GM18498 (cell line): ENCODE measurements around the gene LIFR.
A peak's percentile ranks its signal among the peaks of the same experiment; 100 is the strongest.

Experiments
- ATAC-seq: cut with Tn5 transposase; IDR thresholded peaks from one replicate; pipeline ENCODE4 v1.9.1; 2021; ENCODE audit warnings: mild to moderate bottlenecking, moderate library complexity; ENCODE audit not compliant: unreplicated experiment

Gene LIFR

GRCh38 chr5:38551030-38552017 is 5.1 kb downstream of the LIFR start:
- ATAC-seq = peak; percentile 55

DNA sequence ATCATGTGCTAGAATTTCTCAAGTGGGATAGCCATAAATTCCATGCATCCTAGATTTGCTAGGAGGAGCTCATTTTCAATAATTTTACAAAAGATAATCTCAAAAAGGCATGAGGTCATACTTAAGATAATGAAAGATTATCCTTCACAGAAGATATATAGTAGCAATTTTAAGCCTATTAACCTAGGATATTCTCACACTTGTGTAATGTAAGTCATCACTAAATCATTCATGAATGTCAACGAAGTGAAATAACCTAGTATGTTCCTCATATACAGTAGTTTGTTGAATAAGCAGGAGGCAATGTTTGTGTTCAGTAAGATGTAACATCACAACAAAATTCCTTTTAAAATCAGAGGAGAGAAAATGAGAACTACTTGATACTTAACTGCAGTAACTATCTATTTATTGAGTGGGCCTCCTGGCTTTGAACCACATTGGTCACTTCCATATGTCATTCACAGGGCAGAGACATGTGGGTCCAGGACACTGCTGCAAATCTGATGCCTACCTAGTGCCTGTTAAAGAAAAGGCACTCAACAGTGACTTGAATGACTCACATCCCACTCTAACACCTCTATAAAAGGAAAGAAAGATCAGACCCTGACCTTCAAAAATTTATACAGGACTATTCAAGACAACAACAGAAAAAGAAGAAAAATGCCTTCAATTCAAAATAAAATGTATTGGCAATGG is 8.2 kb downstream of the LIFR start:
- no peak for ATAC-seq

DNA sequence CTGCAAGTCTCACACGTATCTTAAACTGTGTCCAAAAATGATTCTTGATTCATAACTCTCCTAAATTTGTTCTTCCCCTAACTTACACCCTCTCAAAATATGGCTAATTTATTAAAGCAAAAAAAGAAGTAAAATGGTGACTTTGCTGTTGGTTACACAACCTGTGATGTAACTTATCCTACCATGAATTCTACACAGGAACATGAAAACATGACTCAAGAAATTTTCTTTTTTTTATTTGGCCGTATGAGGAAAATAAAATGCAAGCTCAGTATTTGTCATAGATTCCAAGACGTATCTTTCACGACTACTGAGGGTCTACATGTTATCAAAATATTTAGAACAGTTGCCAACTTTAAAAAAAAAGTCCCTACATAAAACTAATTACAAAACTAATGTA is 9.2 kb downstream of the LIFR start:
- ATAC-seq = no peak

DNA sequence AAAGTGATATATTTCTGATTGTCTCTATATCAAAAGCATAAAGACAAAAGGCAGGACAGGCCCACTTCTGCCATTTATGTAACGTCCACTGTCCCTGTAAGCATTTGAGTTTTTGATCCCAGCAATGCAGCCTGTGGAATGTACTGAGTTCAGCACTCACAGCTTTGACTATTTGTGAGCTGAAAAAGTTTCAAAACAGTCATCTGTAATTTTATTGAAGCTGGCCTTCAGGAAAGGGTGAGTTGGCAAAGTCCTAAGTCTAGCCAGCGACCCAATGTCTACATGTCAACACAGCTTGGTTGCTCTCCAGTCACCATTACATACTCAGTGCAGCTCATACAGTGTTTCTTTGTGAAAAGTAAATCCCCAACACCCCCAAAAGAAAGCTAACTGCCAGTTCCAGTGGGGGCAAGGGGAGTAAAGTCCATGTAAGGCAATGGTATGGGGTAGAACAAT is 9.7 kb downstream of the LIFR start:
- ATAC-seq = no peak

GRCh38 chr5:38543886-38544285 is 12.6 kb downstream of the LIFR start:
- ATAC-seq = no peak

DNA sequence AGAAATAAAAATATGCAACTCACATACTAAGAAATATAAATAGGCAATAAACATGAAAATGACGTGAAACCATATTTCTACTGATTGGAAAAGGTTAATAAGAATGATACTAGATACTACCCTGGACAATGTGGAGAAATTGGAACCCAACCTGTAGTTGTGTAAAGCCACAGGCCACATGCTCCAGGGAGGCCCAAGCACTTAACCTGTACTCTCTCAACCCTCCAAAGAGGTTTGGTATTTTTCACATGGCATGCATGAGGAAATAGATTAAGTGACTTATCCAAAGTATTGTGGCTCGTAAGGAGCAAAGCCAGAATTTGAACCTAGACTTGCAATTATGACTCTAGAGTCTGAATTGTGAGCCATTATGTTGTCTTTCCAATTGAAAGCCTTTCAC is 13.4 kb downstream of the LIFR start:
- ATAC-seq = no peak

DNA sequence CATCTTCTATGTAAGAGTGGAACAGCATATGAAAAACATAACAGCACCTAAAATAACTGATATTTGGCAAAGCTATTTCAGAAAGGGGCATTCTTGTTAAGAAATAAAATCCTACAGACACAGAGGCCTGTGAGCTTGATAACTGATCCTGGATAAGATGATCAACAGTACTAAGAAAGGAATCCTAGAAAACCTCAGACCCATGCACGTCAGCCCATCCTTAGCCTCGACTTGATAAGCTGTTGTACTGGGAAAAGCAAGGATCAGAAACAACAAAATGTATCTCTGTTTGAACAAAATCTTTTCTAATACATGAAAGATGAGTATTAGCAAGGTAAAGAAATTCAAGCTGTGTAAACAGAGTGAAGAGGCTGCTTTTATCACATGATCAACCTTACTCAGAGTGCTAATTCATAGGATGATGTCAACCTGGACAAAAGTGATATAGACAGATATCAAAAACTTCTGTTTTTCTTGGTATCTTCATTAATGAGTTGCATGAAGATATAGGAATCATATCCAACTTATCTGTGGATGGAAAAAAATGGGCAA is 15.2 kb downstream of the LIFR start:
- ATAC-seq = no peak

DNA sequence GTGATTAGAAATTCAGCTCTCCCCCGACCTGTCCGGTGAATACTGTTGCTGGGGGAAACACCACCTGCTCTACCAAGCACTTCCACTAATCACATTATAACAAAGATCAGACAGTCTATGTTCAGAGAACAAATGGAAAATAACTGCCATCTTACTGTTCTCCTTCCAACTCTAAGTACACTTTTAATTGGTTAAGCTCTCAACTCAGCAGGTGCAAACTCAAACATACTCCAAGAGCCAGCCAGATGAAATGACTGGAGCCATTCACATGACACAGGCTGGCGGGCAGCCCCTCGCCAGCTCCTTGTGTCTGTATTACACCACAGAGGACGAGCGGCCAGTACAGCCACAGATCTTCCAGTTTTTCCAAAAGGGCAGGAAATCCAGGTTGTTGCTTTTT is 16.1 kb downstream of the LIFR start:
- ATAC-seq = no peak

DNA sequence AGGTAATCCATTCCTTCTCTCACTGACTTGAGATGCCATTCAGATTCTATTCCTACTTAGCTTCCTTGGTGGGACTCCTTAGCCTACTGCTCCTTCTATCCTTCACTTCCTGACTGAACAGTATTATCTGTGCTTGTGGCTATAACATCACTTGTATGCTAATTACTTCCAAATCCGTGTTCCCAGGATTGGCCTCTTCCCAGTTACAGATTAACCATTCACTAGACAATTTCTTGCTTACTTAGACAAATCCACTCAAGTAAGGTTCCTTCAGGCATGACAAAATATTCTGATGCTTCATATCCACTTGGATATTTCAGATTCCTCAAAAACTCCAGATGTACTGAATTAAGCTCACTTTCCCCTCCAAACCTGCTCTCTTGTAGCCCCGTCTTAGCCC is 18.3 kb downstream of the LIFR start:
- no peak for ATAC-seq

- no peak for ATAC-seq
Measured at GRCh38 chr5:38537505-38537904, 18.9 kb downstream of the LIFR start.

GRCh38 chr5:38536968-38537367 is 19.5 kb downstream of the LIFR start:
- no peak for ATAC-seq

DNA sequence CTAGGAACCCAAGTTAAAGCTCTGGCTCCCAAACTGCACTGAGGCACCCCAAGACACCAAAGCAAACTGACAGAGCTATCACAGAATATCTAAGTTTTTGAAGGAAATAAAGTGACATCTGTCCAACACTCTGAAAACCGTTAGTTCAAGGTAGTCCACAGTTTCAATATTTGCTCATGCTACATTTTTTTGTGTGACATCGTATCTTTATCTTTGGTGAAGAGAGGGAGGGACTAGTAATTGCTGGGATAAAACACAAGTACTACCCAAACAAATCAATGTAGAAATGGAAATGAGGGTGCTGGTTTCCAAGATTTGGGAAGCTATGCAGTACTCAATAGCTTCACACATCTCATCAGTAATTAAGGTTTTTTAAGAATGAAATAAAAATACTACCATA is 20.6 kb downstream of the LIFR start:
- no peak for ATAC-seq

- ATAC-seq = no peak
Measured at GRCh38 chr5:38535248-38535750, 21.1 kb downstream of the LIFR start.

DNA sequence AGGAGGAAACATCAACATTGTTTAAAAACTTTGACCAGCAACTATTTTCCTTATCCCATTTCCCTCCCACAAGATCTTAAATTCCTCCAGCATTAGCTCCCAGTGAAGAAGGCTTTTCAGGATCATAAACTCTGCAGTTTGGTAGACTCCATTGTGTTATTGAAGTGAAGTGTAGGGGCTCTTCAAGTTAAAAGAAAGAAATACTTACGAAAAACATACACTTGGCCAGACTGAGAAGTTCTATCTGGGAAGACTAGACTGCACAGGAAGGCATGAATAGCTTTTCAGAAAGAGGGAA is 22.3 kb downstream of the LIFR start:
- ATAC-seq = no peak

- ATAC-seq = no peak
Measured at GRCh38 chr5:38533286-38534155, 22.9 kb downstream of the LIFR start.

- no peak for ATAC-seq
Measured at GRCh38 chr5:38532165-38532669, 24.2 kb downstream of the LIFR start.

DNA sequence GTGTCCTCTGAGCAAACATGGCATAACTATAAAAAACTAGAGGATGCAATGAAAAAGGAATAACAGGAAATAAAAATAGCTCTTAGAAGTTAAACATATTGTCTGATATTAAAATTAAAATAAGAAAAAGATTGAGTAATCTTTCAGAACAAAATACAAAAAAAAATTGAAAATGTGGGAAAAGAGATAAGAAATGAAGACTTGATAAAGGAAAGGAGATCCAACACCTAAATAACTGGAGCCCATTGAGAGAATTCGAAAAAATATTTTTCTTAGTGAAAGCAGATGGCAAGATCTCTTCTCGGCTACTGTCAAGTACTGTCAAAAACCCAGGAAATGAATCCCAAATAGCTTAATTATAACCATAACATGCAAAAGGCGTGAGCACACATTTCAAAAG is 24.9 kb downstream of the LIFR start:
- ATAC-seq = no peak

- no peak for ATAC-seq
Measured at GRCh38 chr5:38529955-38530646, 26.3 kb downstream of the LIFR start.

DNA sequence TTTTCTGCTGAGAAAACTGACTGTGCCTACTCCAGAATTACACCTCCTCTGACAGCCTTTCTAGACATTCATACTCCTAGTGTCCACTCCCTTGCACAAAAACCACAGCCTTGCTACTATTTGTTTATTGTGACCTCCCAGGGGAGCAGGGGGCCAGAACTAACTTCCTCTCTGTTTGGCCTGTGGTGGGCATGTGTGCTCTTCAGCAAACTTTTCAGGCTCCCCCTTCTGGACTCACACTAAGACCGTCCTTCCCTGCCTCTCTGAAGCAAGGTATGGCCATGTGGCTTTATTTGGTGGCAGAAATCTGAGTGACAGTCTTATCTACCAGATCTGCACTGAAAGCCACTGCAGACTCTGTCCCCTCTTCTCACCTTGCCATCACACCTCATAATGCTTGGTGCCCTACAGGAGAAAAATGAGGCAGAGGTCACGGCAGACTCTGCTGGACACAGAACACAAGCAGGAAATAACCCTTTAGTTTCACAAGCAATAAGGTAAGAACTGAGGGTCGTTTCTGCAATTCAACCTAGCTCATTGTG is 28.2 kb downstream of the LIFR start:
- no peak for ATAC-seq

DNA sequence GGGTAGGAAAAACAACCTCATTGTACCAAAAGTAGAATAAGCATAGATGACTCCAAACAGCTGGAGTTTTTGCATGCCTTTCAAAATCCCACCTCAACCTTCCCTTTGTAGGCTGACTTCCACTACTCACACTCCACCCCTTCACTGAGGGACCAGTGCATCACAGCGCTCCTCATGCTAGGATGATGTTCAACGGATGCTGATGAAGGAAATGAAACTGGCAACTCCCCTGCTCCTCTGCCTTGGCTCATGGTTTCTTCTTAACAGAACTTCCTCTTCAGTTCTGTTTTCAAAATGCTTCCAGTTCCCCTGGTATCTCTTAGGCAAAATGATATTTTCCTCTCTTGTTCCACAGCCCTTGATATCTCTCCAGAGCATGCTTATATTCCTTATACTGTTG is 29.0 kb downstream of the LIFR start:
- no peak for ATAC-seq
